DOHH2 (cell line): Measurements from ENCODE around the gene OR7A5.

Experiments
- H3F3A ChIP-seq: fragments of 200-600 bp; sonication (generic), shearing (Covaris generic); 2 replicates; pipeline ENCODE4 v1.6.0; 2016; ENCODE audit warnings: antibody characterized with exemption, mild to moderate bottlenecking; ENCODE audit not compliant: control insufficient read depth, insufficient read depth
- H3K27ac ChIP-seq: fragments of 200-600 bp; sonication (generic); 2 replicates; pipeline ENCODE4 v1.5.1; 2014; ENCODE audit warnings: low read depth, mild to moderate bottlenecking, low read length, moderate library complexity
- H3K27me3 ChIP-seq: fragments of 200-600 bp; sonication (generic); 2 replicates; pipeline ENCODE4 v1.6.1; 2014; ENCODE audit warnings: mild to moderate bottlenecking, low read length, mixed read lengths; ENCODE audit not compliant: control insufficient read depth
- H3K36me3 ChIP-seq: fragments of 200-600 bp; sonication (generic); 2 replicates; pipeline ENCODE4 v1.6.1; 2014; ENCODE audit warnings: mild to moderate bottlenecking, low read length, moderate library complexity, mixed read lengths; ENCODE audit not compliant: control insufficient read depth
- H3K4me1 ChIP-seq: fragments of 200-600 bp; sonication (generic); 2 replicates; pipeline ENCODE4 v1.6.1; 2014; ENCODE audit warnings: mild to moderate bottlenecking, low read length, mixed read lengths; ENCODE audit not compliant: control insufficient read depth
- H3K4me2 ChIP-seq: fragments of 200-600 bp; sonication (generic); 2 replicates; pipeline ENCODE4 v1.6.0; 2014; ENCODE audit warnings: mild to moderate bottlenecking, low read length, moderate library complexity
- H3K4me3 ChIP-seq: fragments of 200-600 bp; sonication (generic); 2 replicates; pipeline ENCODE4 v1.5.1; 2014; ENCODE audit warnings: mild to moderate bottlenecking, low read length, mixed read lengths
- H3K79me2 ChIP-seq: fragments of 200-600 bp; sonication (generic); 2 replicates; pipeline ENCODE4 v1.6.1; 2014; ENCODE audit warnings: mild to moderate bottlenecking, low read length, mixed read lengths; ENCODE audit not compliant: control insufficient read depth
- H3K9me2 ChIP-seq: fragments of 200-600 bp; sonication (generic); replicated peaks from 2 replicates; pipeline ENCODE4 v1.6.1; 2014; ENCODE audit warnings: mild to moderate bottlenecking, low read length, mixed read lengths; ENCODE audit not compliant: control insufficient read depth
- H3K9me3 ChIP-seq: fragments of 200-600 bp; sonication (generic); 2 replicates; pipeline ENCODE4 v1.6.1; 2014; ENCODE audit warnings: antibody characterized with exemption, low read length, mixed read lengths; ENCODE audit not compliant: control insufficient read depth, insufficient read depth
- H4K20me1 ChIP-seq: fragments of 200-600 bp; sonication (generic); 2 replicates; pipeline ENCODE4 v1.6.0; 2014; ENCODE audit warnings: low read depth, mild to moderate bottlenecking, antibody characterized with exemption, low read length, moderate library complexity; ENCODE audit not compliant: control insufficient read depth, insufficient read depth
- EZH2phosphoT487 ChIP-seq: fragments of 200-600 bp; sonication (generic); IDR thresholded peaks from 2 replicates; pipeline ENCODE4 v1.6.1; 2017; ENCODE audit warnings: borderline replicate concordance, mild to moderate bottlenecking, antibody characterized with exemption, low read length, moderate library complexity, mixed read lengths
- TF ChIP-seq, protein P1 (sequence below): fragments of 200-600 bp; sonication (generic); IDR thresholded peaks from one replicate; pipeline ENCODE4 v1.5.1; 2014; ENCODE audit warnings: antibody characterized with exemption, mild to moderate bottlenecking, low read depth, low read length; ENCODE audit not compliant: poor library complexity, severe bottlenecking

The OR7A5 gene

DNA sequence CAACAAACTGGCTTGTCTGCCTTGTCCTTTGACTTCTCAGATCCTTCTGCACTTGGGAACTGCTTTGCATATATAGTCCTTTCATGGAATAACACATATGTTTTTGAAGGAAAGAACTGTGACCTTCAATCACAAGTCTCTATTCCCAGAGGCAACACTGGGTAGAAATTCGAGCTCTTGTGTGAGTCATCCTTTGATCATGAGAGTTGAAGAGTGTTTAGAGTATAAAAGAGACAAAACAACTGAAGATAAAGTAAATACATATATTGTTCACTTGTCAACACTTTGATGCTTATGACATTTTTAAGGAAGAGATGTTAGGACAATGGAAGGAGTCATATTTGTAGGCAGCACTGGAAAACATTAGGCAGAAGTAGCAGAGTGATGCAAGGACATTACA, 5.2 kb upstream of the OR7A5 start:
- no peaks in the 10 kb centered on the region for H3K4me1 ChIP-seq
- H3K4me3 ChIP-seq = no peak overlapping the region
- H3K9me3 ChIP-seq = no peaks in the 10 kb centered on the region
- no peaks in the 10 kb centered on the region for H3K79me2 ChIP-seq
- no peak for TF ChIP-seq EZH2phosphoT487
- TF ChIP-seq, protein P1, sequence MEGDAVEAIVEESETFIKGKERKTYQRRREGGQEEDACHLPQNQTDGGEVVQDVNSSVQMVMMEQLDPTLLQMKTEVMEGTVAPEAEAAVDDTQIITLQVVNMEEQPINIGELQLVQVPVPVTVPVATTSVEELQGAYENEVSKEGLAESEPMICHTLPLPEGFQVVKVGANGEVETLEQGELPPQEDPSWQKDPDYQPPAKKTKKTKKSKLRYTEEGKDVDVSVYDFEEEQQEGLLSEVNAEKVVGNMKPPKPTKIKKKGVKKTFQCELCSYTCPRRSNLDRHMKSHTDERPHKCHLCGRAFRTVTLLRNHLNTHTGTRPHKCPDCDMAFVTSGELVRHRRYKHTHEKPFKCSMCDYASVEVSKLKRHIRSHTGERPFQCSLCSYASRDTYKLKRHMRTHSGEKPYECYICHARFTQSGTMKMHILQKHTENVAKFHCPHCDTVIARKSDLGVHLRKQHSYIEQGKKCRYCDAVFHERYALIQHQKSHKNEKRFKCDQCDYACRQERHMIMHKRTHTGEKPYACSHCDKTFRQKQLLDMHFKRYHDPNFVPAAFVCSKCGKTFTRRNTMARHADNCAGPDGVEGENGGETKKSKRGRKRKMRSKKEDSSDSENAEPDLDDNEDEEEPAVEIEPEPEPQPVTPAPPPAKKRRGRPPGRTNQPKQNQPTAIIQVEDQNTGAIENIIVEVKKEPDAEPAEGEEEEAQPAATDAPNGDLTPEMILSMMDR = no peak
- H3K4me2 ChIP-seq = no peak overlapping the region
- no peaks in the 10 kb centered on the region for H3K27me3 ChIP-seq
- H3K36me3 ChIP-seq = no peaks in the 10 kb centered on the region
- H3K27ac ChIP-seq = no peak overlapping the region
- H3K9me2 ChIP-seq = no peaks in the 10 kb centered on the region
- no peaks in the 10 kb centered on the region for H3F3A ChIP-seq
- no peaks in the 10 kb centered on the region for H4K20me1 ChIP-seq

DNA sequence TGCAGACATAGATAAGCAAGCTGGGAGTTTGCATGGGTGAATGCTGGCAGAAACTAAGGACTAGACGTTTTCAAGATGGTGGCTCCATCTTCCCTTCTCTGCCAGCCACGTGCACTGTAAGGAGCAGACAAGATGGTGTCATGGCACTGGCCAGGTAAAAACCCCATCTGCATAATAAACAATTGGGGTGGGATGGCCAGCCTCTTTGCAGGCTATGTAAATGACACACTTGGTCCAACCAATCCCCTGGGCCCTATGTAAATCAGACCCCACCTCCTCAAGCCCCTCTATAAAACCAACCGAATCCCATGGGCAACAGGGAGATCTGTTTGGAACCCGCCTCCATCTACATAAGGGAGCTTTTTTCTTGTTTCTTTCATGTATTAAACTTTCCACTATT, 2.4 kb upstream of the OR7A5 start:
- H3K27me3 ChIP-seq = no peaks in the 10 kb centered on the region
- no peak overlapping the region for H3K27ac ChIP-seq
- H3K36me3 ChIP-seq = no peaks in the 10 kb centered on the region
- H3K79me2 ChIP-seq = no peaks in the 10 kb centered on the region
- H3F3A ChIP-seq = no peaks in the 10 kb centered on the region
- H3K4me1 ChIP-seq = no peaks in the 10 kb centered on the region
- no peaks in the 10 kb centered on the region for H4K20me1 ChIP-seq
- H3K4me3 ChIP-seq = no peak overlapping the region
- TF ChIP-seq EZH2phosphoT487 = no peak
- TF ChIP-seq, protein P1 = no peak
- H3K9me2 ChIP-seq = no peaks in the 10 kb centered on the region
- no peaks in the 10 kb centered on the region for H3K9me3 ChIP-seq
- no peak overlapping the region for H3K4me2 ChIP-seq

DNA sequence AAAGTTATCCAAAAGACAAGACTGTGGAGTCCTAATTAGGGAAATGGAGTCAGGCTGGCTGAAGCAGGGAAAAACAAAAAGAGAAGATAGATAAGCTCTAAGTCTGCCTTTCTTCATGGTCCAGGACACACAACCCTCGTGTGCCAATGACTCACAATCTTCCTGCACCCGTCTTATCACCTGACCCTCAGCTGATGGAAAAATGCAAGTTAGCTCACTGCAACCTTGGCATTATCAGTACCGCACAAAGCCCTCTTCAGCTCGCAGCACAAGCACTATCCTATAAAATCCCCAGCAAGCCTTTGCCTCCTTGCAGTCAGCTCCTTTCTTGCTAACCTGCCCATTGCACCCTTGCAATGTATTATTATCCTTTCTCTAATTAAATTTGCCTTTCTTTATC, 4.3 kb downstream of the OR7A5 start:
- Histone ChIP-seq H4K20me1 (no peaks in the 10 kb centered on the region), H3K9me3 (no peaks in the 10 kb centered on the region), H3K27me3 (0 out of 2 replicates have a peak, but pooled peaks cover 5% of the 10 kb centered on the region), H3K9me2 (no peaks in the 10 kb centered on the region), H3K4me2 (no peak overlapping the region), H3K27ac (no peak overlapping the region), H3K4me3 (no peak overlapping the region), H3K4me1 (no peaks in the 10 kb centered on the region), H3K79me2 (no peaks in the 10 kb centered on the region), H3K36me3 (no peaks in the 10 kb centered on the region), H3F3A (no peaks in the 10 kb centered on the region)
- no peak for TF ChIP-seq EZH2phosphoT487
- TF ChIP-seq, protein P1 = no peak

DNA sequence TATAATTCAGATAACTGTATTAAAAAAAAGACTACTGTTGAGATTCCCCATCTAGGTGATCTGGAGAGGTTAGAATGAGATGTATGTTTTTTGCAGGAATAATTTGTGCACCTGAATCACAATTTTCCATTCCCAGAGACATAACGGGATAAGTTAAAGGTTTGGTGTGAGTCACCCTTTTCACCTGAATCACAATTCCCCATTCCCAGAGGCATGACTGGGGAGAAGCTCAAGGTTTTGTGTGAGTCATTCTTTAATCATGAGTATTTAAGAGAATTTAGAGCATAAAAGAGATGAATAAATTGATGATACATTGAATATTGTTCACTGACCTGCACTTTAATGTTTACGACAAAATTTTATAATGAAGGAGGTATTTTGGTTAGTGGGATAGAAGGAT, 9.0 kb downstream of the OR7A5 start:
- no peak for TF ChIP-seq EZH2phosphoT487
- TF ChIP-seq, protein P1 = no peak
- H3K9me3 ChIP-seq = no peaks in the 10 kb centered on the region

More for the DNA sequence above, 9.0 kb downstream of the OR7A5 start:
- Histone ChIP-seq H3F3A (no peaks in the 10 kb centered on the region), H3K27me3 (0 out of 2 replicates have a peak, but pooled peaks cover 6% of the 10 kb centered on the region), H3K9me2 (no peaks in the 10 kb centered on the region), H3K4me2 (no peak overlapping the region), H3K4me3 (no peak overlapping the region), H3K36me3 (no peaks in the 10 kb centered on the region), H4K20me1 (no peaks in the 10 kb centered on the region), H3K4me1 (no peaks in the 10 kb centered on the region), H3K79me2 (no peaks in the 10 kb centered on the region), H3K27ac (no peak overlapping the region)
